ENCODE results near the gene MAG. TPM values are rescaled to one million over a fixed set of nuclear protein-coding genes. Genes with fewer than 3 reads are reported as not detected.

Gene MAG
- total and polyA plus RNA-seq, 10 of the 15 experiments (the other 5 are each of a cell fraction or from before 2014, with no cell fraction given) = 0.03 to 0.82 (median 0.17) TPM; not detected in 2

DNA sequence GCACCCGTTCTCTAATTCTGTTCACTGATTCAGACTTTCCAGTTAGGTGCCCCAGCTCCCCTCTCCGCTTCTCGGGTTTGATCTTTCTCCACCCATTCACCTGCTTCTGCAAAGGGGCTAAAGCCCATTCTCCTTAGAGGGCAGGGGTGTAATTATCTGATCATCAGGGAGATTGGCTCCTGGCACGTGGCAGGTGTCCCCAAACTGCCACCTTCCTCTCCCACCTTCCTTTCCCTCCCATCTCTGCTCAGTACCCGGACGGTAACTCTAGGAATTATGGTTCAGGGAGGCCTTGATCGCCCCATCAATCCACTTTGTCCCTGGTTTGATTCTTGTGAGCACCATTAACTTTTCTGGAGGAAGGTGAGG is 56.0 kb downstream of the MAG start (continued):
- no peak for TF ChIP-seq RELA (IDR thresholded peaks at IDR 0.05; ENCODE audit: borderline replicate concordance, partially characterized antibody)
- TF ChIP-seq ASH2L (IDR thresholded peaks at IDR 0.05; ENCODE audit: borderline replicate concordance, low read depth) = no peak
- TF ChIP-seq, protein P1, sequence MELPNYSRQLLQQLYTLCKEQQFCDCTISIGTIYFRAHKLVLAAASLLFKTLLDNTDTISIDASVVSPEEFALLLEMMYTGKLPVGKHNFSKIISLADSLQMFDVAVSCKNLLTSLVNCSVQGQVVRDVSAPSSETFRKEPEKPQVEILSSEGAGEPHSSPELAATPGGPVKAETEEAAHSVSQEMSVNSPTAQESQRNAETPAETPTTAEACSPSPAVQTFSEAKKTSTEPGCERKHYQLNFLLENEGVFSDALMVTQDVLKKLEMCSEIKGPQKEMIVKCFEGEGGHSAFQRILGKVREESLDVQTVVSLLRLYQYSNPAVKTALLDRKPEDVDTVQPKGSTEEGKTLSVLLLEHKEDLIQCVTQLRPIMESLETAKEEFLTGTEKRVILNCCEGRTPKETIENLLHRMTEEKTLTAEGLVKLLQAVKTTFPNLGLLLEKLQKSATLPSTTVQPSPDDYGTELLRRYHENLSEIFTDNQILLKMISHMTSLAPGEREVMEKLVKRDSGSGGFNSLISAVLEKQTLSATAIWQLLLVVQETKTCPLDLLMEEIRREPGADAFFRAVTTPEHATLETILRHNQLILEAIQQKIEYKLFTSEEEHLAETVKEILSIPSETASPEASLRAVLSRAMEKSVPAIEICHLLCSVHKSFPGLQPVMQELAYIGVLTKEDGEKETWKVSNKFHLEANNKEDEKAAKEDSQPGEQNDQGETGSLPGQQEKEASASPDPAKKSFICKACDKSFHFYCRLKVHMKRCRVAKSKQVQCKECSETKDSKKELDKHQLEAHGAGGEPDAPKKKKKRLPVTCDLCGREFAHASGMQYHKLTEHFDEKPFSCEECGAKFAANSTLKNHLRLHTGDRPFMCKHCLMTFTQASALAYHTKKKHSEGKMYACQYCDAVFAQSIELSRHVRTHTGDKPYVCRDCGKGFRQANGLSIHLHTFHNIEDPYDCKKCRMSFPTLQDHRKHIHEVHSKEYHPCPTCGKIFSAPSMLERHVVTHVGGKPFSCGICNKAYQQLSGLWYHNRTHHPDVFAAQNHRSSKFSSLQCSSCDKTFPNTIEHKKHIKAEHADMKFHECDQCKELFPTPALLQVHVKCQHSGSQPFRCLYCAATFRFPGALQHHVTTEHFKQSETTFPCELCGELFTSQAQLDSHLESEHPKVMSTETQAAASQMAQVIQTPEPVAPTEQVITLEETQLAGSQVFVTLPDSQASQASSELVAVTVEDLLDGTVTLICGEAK (IDR thresholded peaks at IDR 0.05; ENCODE audit: borderline replicate concordance) = no peak
- peak; percentile 21; the same call in 1 of the 2 replicates for TF ChIP-seq POLR2AphosphoS5 (IDR thresholded peaks at IDR 0.05; ENCODE audit: low read length)
- no peak for TF ChIP-seq RAD21 (IDR thresholded peaks at IDR 0.05; ENCODE audit: insufficient read depth, low read depth, low read length)
- TF ChIP-seq, protein P2, sequence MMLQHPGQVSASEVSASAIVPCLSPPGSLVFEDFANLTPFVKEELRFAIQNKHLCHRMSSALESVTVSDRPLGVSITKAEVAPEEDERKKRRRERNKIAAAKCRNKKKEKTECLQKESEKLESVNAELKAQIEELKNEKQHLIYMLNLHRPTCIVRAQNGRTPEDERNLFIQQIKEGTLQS (IDR thresholded peaks at IDR 0.05; ENCODE audit: borderline replicate concordance, extremely low read depth, low read depth, low read length) = peak; percentile 6; the same call in 1 of the 2 replicates
- TF ChIP-seq, protein P3, sequence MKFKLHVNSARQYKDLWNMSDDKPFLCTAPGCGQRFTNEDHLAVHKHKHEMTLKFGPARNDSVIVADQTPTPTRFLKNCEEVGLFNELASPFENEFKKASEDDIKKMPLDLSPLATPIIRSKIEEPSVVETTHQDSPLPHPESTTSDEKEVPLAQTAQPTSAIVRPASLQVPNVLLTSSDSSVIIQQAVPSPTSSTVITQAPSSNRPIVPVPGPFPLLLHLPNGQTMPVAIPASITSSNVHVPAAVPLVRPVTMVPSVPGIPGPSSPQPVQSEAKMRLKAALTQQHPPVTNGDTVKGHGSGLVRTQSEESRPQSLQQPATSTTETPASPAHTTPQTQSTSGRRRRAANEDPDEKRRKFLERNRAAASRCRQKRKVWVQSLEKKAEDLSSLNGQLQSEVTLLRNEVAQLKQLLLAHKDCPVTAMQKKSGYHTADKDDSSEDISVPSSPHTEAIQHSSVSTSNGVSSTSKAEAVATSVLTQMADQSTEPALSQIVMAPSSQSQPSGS (IDR thresholded peaks at IDR 0.05; ENCODE audit: low read length) = no peak
- no peak for TF ChIP-seq NRF1 (conservative IDR thresholded peaks at IDR 0.05; ENCODE audit: low read depth, low read length)
- TF ChIP-seq, protein P4, sequence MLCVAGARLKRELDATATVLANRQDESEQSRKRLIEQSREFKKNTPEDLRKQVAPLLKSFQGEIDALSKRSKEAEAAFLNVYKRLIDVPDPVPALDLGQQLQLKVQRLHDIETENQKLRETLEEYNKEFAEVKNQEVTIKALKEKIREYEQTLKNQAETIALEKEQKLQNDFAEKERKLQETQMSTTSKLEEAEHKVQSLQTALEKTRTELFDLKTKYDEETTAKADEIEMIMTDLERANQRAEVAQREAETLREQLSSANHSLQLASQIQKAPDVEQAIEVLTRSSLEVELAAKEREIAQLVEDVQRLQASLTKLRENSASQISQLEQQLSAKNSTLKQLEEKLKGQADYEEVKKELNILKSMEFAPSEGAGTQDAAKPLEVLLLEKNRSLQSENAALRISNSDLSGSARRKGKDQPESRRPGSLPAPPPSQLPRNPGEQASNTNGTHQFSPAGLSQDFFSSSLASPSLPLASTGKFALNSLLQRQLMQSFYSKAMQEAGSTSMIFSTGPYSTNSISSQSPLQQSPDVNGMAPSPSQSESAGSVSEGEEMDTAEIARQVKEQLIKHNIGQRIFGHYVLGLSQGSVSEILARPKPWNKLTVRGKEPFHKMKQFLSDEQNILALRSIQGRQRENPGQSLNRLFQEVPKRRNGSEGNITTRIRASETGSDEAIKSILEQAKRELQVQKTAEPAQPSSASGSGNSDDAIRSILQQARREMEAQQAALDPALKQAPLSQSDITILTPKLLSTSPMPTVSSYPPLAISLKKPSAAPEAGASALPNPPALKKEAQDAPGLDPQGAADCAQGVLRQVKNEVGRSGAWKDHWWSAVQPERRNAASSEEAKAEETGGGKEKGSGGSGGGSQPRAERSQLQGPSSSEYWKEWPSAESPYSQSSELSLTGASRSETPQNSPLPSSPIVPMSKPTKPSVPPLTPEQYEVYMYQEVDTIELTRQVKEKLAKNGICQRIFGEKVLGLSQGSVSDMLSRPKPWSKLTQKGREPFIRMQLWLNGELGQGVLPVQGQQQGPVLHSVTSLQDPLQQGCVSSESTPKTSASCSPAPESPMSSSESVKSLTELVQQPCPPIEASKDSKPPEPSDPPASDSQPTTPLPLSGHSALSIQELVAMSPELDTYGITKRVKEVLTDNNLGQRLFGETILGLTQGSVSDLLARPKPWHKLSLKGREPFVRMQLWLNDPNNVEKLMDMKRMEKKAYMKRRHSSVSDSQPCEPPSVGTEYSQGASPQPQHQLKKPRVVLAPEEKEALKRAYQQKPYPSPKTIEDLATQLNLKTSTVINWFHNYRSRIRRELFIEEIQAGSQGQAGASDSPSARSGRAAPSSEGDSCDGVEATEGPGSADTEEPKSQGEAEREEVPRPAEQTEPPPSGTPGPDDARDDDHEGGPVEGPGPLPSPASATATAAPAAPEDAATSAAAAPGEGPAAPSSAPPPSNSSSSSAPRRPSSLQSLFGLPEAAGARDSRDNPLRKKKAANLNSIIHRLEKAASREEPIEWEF (IDR thresholded peaks at IDR 0.05; ENCODE audit: insufficient replicate concordance, low read depth, low read length) = no peak
- no peak for TF ChIP-seq BACH1 (IDR thresholded peaks at IDR 0.05; ENCODE audit: borderline replicate concordance)

All from GM12878 (cell line).